Measurements from ENCODE around the gene TMEM89.

TMEM89 gene

GRCh38 chr3:48641396-48641795 lies 19.8 kb upstream of the TMEM89 start:
- no peak for DNase-seq (ENCODE audit: low read depth in 2 of 2)

- no peak for DNase-seq (ENCODE audit: low read depth in 2 of 2)
These were observed 18.5 kb upstream of the TMEM89 start for GRCh38 chr3:48639944-48640606.

- DNase-seq (ENCODE audit: low read depth in 2 of 2) = no peak
These were observed 15.7 kb upstream of the TMEM89 start for GRCh38 chr3:48637305-48637704.

DNA sequence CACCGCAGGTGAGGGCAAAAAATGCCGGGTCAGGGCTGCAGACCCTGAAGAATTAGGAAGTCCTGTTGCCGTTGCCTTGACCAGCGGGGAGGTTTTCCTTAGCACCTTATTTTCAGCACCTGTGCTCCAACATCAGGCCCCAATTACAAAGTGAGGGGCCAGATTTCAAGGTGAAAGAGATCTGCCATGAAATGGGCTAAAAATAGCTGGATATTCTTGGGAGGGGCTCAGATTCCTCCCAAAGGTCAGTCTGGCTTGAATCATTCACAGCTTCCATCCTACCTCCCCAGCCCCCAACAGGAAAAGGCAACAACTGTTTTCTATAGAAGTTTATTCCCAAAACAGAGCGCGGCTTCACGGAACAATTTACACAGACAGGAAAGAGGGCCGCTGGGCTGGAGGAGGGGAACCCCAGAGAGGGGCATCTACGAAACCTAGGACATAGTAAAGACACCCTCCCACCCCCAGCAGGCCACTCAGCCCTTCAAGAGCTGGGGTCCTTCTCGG lies 14.6 kb upstream of the TMEM89 start:
- DNase-seq (ENCODE audit: low read depth in 2 of 2) = no peak

- peak; percentile 83 to 84 for DNase-seq (ENCODE audit: low read depth in 2 of 2)
These were observed 13.9 kb upstream of the TMEM89 start, which contains the start of gene SLC26A6 for GRCh38 chr3:48635222-48636021. SLC26A6 (minus strand) TSS chr3:48635461; CDS start chr3:48635393, 68 bp downstream.

- DNase-seq (ENCODE audit: low read depth in 2 of 2) = peak; percentile 24 to 51
These were observed 13.2 kb upstream of the TMEM89 start for GRCh38 chr3:48634661-48635221.

DNA sequence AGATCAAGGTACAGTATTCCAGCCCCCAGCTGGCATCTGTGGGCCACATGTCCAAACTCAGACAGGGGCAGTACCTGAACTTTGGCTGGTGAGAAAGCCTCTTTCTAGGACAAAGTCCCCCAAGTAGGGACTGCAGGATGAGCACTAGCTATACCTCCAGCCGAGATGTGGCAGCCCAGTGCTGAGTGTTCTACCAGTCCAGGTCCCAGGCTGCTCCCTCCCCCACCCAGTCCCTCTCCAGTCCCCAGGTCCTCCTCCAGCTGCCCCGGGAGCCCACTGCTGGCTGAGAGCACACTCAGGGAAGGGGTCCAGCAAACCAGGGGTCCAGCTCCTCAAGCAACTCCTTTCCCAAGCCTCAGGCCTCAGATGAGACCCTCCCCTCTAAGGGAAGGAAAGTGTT lies 12.2 kb upstream of the TMEM89 start:
- no peak for DNase-seq (ENCODE audit: low read depth in 2 of 2)

DNA sequence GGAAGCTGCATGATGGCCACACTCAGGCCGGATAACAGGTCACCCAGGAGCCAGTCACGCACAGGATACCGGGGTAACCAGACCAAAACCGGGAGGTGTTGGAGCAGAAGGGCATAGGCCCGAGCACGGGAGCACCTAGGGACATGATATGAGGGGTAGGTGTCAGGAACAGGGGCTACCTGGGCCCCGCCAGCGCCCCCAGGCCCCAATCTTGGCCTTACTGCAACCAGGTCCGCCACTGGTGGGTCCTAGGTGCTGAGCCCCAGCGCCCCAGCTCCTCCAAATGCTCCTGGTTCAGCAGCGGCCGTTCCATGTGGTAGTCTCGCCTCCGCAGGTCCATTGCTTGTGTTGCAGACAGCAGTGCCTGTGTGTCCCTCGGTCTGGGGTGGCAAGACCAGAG lies 11.7 kb upstream of the TMEM89 start:
- no peak for DNase-seq (ENCODE audit: low read depth in 2 of 2)

- no peak for DNase-seq (ENCODE audit: low read depth in 2 of 2)
These were observed 10.2 kb upstream of the TMEM89 start for GRCh38 chr3:48631516-48632448.

GRCh38 chr3:48630833-48631232 lies 9.3 kb upstream of the TMEM89 start:
- DNase-seq (ENCODE audit: low read depth in 2 of 2) = no peak

DNA sequence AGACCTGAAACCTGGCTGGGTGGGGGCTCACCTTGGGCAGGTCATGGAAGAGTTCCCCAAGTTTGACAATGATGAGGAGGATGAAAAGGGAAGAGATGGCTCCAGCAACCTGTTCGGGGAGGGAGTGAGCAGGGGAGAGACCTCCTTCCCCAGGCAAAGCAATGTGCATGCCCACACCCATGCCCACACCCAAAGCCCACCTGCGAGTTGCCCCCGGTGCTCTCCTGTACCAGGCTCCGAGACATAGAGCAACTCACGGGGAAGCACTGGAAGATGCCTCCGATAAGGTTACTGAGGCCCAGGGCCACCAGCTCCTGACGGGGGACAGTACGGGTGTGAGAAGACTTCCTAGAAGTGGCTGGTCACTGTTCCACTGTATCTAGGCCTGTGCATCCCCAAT lies 8.8 kb upstream of the TMEM89 start:
- no peak for DNase-seq (ENCODE audit: low read depth in 2 of 2)

DNA sequence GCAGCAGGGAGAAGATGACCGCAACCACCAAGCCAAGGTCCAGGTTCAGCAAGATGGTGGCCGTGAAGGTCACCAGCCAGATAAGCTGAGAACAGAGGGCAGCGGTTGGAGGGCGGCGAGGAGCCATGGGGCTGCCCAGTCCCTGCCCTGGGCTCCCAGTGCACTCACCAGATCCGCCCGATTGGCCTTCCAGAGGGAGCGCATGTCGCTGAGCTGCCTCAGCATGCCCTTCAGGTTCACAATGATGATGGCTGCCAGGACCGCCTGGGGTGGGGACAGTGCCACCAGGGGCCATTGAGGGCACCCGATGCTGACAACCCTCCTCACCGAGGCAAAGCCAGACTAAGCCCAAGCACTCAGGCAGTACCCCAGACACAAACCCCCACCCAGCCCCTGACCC lies 8.3 kb upstream of the TMEM89 start:
- no peak for DNase-seq (ENCODE audit: low read depth in 2 of 2)

DNA sequence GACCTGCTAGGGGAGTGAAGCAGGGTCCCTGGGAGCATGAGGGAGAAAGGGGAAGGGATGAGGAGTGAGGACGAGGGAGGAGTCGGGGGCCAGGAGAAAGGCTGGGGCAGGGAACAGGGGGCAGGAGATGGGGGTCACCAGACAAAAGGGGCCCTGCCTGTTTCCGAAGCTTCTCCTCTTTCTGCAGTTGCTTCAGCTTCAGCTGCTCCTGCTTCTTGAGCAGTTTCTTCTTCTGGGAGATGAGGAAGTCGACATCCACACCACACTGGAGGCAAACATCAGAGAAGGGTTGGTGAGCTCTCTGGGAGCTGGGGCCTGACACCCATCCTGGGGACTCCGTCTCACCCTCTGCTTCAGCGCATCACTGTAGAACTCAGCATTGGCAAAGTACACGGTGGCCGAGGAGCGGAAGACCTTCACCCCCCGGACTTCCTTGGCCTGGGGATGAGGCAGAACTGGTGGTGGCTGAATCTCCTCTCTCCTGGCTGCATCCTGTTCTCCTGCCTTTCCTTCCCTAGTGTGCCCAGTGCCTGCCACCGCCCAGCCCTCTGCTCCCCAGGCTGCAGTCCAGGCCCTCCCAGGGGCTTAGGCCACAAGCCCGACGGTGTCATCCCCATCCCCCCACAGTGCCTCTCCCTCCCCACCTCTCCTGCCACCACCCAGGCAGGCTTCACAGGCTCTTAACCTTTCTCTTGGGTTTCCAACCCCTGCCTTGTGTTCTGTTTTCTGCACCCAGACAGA lies 6.9 kb upstream of the TMEM89 start:
- no peak for DNase-seq (ENCODE audit: low read depth in 2 of 2)

DNA sequence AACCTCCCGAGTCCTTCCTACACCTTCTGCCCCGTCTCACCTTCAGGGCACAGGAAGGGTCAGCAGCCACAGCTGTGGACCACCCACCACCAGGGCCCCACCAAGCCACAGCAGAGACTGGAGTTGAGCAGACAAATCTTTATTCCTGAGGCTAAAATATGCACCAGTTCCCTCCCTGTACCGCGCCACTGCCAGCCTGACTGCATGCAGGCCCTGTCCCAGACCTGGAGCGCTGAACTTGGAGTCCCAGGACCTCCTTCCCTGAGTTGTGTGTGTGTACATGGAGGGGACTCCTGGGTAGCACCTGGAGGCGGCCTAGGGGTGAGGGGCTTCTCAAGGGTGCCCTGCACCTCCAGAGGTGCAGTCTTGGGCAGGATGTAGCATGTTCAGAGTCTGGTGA lies 4.0 kb upstream of the TMEM89 start:
- no peak for DNase-seq (ENCODE audit: low read depth in 2 of 2)

DNA sequence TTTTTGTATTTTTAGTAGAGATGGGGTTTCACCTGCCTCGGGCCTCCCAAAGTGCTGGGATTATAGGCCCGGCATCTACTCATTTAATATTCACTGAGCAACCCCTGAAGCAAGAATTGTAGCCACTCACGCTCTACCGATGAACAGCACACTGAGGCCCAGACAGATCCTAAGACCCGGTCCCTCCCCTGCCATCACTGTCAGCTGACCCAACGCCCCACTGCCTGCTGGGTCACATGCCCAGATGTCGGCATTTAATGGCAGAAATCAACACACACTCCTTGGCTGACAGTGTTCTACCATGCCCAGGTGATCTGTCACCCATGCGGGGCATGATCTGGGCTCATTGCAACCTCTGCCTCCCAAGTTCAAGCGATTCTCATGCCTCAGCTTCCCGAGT lies 3.2 kb upstream of the TMEM89 start:
- DNase-seq (ENCODE audit: low read depth in 2 of 2) = no peak

DNA sequence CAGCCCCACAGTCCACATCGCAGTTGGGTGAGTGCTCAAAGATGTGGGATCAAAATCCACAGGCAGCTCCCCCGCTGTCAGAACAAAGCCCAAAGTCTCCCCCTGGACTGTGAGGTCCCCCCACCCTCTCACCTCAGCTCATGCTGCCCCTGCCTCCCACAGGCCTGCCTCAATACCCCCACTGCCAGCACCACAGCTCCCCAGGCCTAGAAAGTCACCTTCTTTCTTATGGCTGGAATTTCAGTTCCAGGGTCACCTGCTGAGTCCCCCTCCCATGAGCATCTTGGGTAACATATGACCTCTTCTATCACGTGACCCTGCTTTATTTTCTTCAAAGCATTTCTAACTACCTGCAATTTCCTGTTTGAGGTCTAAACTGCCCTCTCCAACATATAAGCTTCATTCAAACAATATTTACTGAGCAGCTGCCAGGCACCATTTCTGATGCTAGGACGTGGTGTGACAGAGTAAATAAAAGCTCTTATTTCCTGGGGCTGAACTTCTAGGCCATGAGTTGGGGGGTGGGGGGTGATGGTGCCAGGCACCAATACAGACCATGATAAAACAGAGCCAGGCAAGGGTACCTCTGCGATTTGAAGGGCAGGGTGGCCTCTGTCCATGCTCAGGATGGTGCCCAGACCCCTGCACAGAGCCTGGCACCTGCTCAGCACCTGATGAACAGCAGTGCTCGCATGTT lies 2.4 kb upstream of the TMEM89 start:
- DNase-seq (ENCODE audit: low read depth in 2 of 2) = no peak

DNA sequence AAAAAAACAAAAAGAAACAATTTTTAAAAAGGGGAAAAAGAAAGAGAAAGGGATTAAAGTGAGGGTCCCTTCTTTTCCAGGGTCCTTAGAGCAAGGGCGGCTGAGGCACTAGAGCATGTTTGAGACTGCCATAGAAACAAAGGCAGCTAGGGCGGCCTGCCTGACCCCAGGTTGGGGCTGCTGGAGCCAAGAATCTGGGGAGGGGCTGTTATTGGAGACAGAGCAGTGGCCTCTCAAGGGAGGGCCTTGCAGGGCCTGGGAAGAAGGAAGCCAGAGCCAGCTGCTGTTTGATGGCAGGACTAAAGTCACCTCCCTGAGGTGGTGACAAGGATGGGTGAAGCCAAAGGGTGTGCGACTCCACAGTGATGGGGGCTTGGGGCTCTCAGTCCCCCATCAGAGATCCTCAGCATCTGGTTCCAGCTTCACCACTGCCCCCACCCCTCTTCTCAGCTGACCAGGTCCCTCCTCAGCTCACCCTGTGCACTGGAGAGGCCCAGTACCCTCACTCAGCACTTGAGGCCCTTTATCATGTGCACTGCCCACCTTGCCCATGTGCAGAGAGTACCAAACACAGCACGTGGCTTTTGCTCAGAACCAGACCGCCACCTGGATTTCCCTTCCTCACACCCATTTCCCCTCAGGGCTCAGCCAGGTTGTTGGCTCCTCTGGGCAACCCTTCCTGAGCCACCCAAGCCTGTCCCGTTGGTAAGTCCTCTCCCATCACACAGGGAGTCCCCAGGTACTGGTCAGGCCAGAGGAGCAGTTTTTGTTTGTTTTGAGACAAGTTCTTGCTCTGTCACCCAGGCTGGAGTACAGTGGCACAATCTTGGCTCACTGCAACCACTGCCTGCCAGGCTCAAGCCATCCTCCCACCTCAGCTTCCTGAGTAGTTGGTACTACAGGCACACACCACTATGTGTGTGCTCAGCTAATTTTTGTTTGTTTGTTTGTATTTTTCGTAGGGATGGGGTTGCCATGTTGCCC lies 1.7 kb downstream of the TMEM89 start:
- DNase-seq (ENCODE audit: low read depth in 2 of 2) = no peak

DNA sequence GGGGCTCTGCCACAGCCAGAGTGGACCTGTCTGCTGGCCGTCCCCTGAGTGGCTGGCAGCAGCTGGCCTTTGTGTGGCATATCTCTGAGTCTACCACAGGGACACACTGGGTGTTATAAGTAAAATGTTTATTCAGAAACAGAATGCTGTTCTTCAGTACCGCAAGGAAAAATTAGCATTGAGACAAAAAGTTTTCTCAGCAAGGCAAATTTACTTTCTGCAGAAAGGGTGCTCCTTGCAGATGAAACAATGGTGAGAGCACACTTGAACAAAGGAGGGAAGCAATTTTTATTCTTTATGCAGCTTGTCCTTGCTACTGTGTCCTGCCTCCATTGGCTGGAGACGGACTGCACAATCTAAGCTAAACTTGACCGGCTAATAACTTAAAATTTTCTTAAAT lies 4.0 kb downstream of the TMEM89 start:
- no peak for DNase-seq (ENCODE audit: low read depth in 2 of 2)

DNA sequence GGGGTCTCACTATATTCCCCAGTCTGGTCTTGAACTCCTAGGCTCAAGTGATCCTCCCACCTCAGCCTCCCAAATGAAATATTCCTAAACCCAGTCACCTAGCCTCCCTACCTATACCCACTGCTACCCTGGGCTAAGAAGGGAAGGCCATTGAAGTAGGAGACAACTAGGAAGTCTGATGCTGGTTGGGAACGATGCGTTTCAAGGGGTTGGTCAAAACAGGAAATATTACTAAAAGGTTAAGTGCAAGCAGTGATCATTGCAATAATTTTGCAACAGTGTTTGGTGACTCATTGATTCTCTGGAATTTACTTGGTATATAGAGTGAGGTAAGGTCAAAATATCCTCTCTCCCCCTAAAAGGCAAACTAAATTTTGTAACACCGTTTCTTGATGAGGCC lies 7.5 kb downstream of the TMEM89 start:
- DNase-seq (ENCODE audit: low read depth in 2 of 2) = no peak
